NOMO-1 treated with DMSO at 0.1 percent for 48 hours (cell line): ENCODE results near the gene CDC42EP5.
"Not testable (repeated sequence)": the region's sequence is repeated elsewhere in the genome, so short reads cannot be mapped to it uniquely, and the experiment has no call there.

ENCODE experiments used
- DNase-seq: peaks from one replicate; lab custom pipeline; 2025; ENCODE audit not compliant: unreplicated experiment; lab: John Stamatoyannopoulos, UW

CDC42EP5 gene

GRCh38 chr19:54473071-54473891 is at the start of gene CDC42EP5:
TSS of gene CDC42EP5 (minus strand) at chr19:54473296. CDS start at chr19:54465547, 7,749 bp downstream.
- DNase-seq: peak; percentile 17

GRCh38 chr19:54521860-54522513 is 48.9 kb upstream of the CDC42EP5 start:
- no peak for DNase-seq

GRCh38 chr19:54521022-54521859 is 48.1 kb upstream of the CDC42EP5 start:
- DNase-seq: peak; percentile 64

- DNase-seq: no peak
These were observed 45.7 kb upstream of the CDC42EP5 start for GRCh38 chr19:54518844-54519243.

- DNase-seq: peak; percentile 52
These were observed 44.4 kb upstream of the CDC42EP5 start for GRCh38 chr19:54517483-54517882.

- no peak for DNase-seq
These were observed 42.1 kb upstream of the CDC42EP5 start for GRCh38 chr19:54515156-54515555.

- not testable (repeated sequence) for DNase-seq
These were observed 36.3 kb upstream of the CDC42EP5 start for GRCh38 chr19:54509200-54509940.

GRCh38 chr19:54508487-54508886 is 35.4 kb upstream of the CDC42EP5 start:
- DNase-seq: not testable (repeated sequence)

- DNase-seq: no peak
These were observed 34.7 kb upstream of the CDC42EP5 start for GRCh38 chr19:54507824-54508223.

- not testable (repeated sequence) for DNase-seq
These were observed 34.1 kb upstream of the CDC42EP5 start for GRCh38 chr19:54507038-54507717.

- DNase-seq: no peak
These were observed 33.0 kb upstream of the CDC42EP5 start for GRCh38 chr19:54506079-54506478.

- not testable (repeated sequence) for DNase-seq
These were observed 32.4 kb upstream of the CDC42EP5 start for GRCh38 chr19:54505542-54505941.

- no peak for DNase-seq
These were observed 29.5 kb upstream of the CDC42EP5 start, which contains the start of gene LAIR2 for GRCh38 chr19:54502518-54503048. TSS of gene LAIR2 (plus strand) at chr19:54502831. CDS start at chr19:54502919, 88 bp downstream.

- DNase-seq: not testable (repeated sequence)
These were observed 25.3 kb upstream of the CDC42EP5 start for GRCh38 chr19:54498451-54498772.

- not testable (repeated sequence) for DNase-seq
These were observed 24.8 kb upstream of the CDC42EP5 start for GRCh38 chr19:54497747-54498450.

- not testable (repeated sequence) for DNase-seq
These were observed 22.2 kb upstream of the CDC42EP5 start for GRCh38 chr19:54495284-54495683.

GRCh38 chr19:54493967-54494585 is 21.0 kb upstream of the CDC42EP5 start:
- no peak for DNase-seq

GRCh38 chr19:54493056-54493455 is 20.0 kb upstream of the CDC42EP5 start:
- not testable (repeated sequence) for DNase-seq

- DNase-seq: no peak
These were observed 19.5 kb upstream of the CDC42EP5 start for GRCh38 chr19:54492568-54492967.
